ENCODE results near the gene CRTC3. TPM values are rescaled to one million over a fixed set of nuclear protein-coding genes. Genes with fewer than 3 reads are reported as not detected.

The CRTC3 gene
- total RNA-seq, 1 experiment from 2014 or later = 17.5 TPM

DNA sequence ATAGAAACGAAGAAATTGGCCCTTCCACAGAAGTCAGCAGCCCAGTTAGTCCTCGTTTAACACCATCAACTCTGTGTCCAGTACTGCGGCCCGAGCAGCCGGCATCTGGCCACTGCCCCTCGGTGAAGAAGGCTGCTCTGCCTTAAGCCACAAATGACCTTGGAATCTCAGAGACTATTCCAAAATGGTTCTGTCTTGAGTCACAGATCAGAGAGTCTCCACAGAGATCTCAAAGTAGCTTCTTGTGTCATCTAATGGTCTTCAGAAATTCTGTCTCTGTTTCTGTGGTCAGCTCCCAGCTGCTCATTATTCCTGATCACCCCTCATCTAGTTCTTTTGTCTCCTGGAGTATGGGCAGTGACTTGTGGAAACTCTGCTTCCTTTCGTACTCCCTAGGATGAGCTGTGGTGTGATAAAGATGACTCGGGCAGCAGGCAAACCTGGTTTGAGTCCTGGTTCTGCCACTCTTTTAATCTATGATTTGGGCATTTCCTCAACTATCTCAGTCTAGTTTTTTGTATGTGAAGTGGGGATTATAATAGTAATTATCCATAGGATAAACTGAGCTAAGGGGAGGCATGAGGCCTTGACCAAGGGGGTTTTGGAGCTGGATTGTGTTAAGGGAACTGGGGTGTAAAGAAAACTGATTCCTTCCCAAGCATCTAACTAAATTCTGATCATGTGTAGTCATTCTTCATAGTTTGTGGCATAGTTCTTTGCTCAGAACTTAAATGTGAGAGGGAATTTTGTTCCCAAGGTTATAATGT lies 22.6 kb downstream of the CRTC3 start:
- no TSS peak for BruUV-seq (replicated peaks)
- no peak overlapping the region for H3K27ac Mint-ChIP-seq (ENCODE audit: unreplicated experiment)
- no peaks in the 10 kb centered on the region for H3K4me1 Mint-ChIP-seq (ENCODE audit: low read depth, unreplicated experiment)
- intact Hi-C loops (cut with micrococcal nuclease; ENCODE audit: unreplicated experiment) = no loop called here
- H3K9me3 Mint-ChIP-seq (ENCODE audit: low read depth, unreplicated experiment) = no peaks in the 10 kb centered on the region
- H3K27me3 Mint-ChIP-seq (ENCODE audit: unreplicated experiment) = no peaks in the 10 kb centered on the region
- no peak for DNase-seq
- H3K36me3 Mint-ChIP-seq (ENCODE audit: insufficient read depth, unreplicated experiment) = no peaks in the 10 kb centered on the region
- no peak for TF ChIP-seq CTCF (IDR thresholded peaks at IDR 0.05; ENCODE audit: unreplicated experiment)
- CTCF ChIA-PET = no interaction called here
- H3K4me3 Mint-ChIP-seq (ENCODE audit: low read depth, unreplicated experiment) = no peak overlapping the region

- H3K4me1 Mint-ChIP-seq (ENCODE audit: low read depth, unreplicated experiment) = no peaks in the 10 kb centered on the region
- BruUV-seq (replicated peaks) = no TSS peak
- H3K27me3 Mint-ChIP-seq (ENCODE audit: unreplicated experiment) = no peaks in the 10 kb centered on the region
- DNase-seq = no peak
- H3K27ac Mint-ChIP-seq (ENCODE audit: unreplicated experiment) = no peak overlapping the region
- TF ChIP-seq CTCF (IDR thresholded peaks at IDR 0.05; ENCODE audit: unreplicated experiment) = no peak
- H3K36me3 Mint-ChIP-seq (ENCODE audit: insufficient read depth, unreplicated experiment) = no peaks in the 10 kb centered on the region
- CTCF ChIA-PET = no interaction called here
- intact Hi-C loops (cut with micrococcal nuclease; ENCODE audit: unreplicated experiment) = no loop called here
- no peaks in the 10 kb centered on the region for H3K9me3 Mint-ChIP-seq (ENCODE audit: low read depth, unreplicated experiment)
- H3K4me3 Mint-ChIP-seq (ENCODE audit: low read depth, unreplicated experiment) = no peak overlapping the region
Observed at GRCh38 chr15:90552929-90553211, 23.1 kb downstream of the CRTC3 start.

DNA sequence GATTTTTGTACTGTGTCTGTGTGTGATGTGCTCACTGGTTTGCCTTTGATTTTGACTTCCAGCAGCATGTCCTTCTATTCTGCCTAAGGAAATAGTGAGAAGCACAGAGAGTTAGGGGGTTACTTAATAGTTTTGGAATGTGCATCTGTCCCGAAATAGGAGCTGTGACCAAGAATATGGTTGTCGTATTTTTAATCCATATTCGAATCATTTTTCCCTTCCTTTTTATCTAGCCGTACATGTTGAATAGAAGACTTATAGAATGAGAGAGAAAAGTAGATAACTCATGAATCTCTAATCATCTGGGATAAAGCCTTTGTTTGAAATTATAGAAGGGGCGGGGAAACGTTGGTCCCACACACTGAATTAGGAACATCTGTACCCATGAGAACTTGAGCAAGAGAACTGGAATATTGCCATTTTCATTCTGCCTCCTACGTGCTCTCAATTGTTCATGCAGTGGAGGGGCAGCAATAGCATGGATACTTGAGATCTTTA lies 23.6 kb downstream of the CRTC3 start:
- H3K4me1 Mint-ChIP-seq (ENCODE audit: low read depth, unreplicated experiment) = no peaks in the 10 kb centered on the region
- no peaks in the 10 kb centered on the region for H3K27me3 Mint-ChIP-seq (ENCODE audit: unreplicated experiment)
- DNase-seq = no peak
- no peaks in the 10 kb centered on the region for H3K9me3 Mint-ChIP-seq (ENCODE audit: low read depth, unreplicated experiment)
- H3K4me3 Mint-ChIP-seq (ENCODE audit: low read depth, unreplicated experiment) = no peak overlapping the region
- BruUV-seq (replicated peaks) = no TSS peak
- no peak overlapping the region for H3K27ac Mint-ChIP-seq (ENCODE audit: unreplicated experiment)
- no peaks in the 10 kb centered on the region for H3K36me3 Mint-ChIP-seq (ENCODE audit: insufficient read depth, unreplicated experiment)
- intact Hi-C loops (cut with micrococcal nuclease; ENCODE audit: unreplicated experiment) = no loop called here
- CTCF ChIA-PET = no interaction called here
- no peak for TF ChIP-seq CTCF (IDR thresholded peaks at IDR 0.05; ENCODE audit: unreplicated experiment)

GRCh38 chr15:90557186-90558084 lies 27.7 kb downstream of the CRTC3 start:
- intact Hi-C loops (cut with micrococcal nuclease; ENCODE audit: unreplicated experiment) = no loop called here
- Mint-ChIP-seq H3K9me3 (ENCODE audit: low read depth, unreplicated experiment) (no peaks in the 10 kb centered on the region), H3K36me3 (ENCODE audit: insufficient read depth, unreplicated experiment) (no peaks in the 10 kb centered on the region), H3K4me1 (ENCODE audit: low read depth, unreplicated experiment) (no peaks in the 10 kb centered on the region), H3K27ac (ENCODE audit: unreplicated experiment) (no peak overlapping the region), H3K4me3 (ENCODE audit: low read depth, unreplicated experiment) (no peak overlapping the region), H3K27me3 (ENCODE audit: unreplicated experiment) (no peaks in the 10 kb centered on the region)
- TF ChIP-seq CTCF (IDR thresholded peaks at IDR 0.05; ENCODE audit: unreplicated experiment) = no peak
- DNase-seq = no peak
- CTCF ChIA-PET = no interaction called here
- no TSS peak for BruUV-seq (replicated peaks)

All from Calu3 (cell line).